Measurements from ENCODE around the gene CCDC3. TPM values are rescaled to one million over a fixed set of nuclear protein-coding genes. Genes with fewer than 3 reads are reported as not detected.
A peak's percentile ranks its signal among the peaks of the same experiment; 100 is the strongest.

Gene CCDC3
- total RNA-seq: 1 to 10 TPM; 7.6 to 7.8 TPM
- polyA plus RNA-seq (ENCODE audit: insufficient read length in 6 of 6): 10 to 100 TPM in 1 of 6 donors, 1 to 10 TPM in 5; 6.0 to 11.8 (median 8.7) TPM
- long read RNA-seq, donor 1, partial matches to known transcripts: 0 of 4 reads
- long read RNA-seq, donor 1, other reads (novel, unspliced or antisense): 0 of 4 reads
- long read RNA-seq, donor 2, transcript CCDC3-201 (3 exons, 2,731 nt): major isoform, 5 of 5 reads
- long read RNA-seq, donor 2, partial matches to known transcripts: 0 of 5 reads
- long read RNA-seq, donor 2, other reads (novel, unspliced or antisense): 0 of 5 reads
- long read RNA-seq, donor 3, partial matches to known transcripts: 0 of 4 reads
- long read RNA-seq, donor 3, other reads (novel, unspliced or antisense): 0 of 4 reads
- long read RNA-seq, donor 4, partial matches to known transcripts: 0 of 1 reads
- long read RNA-seq, donor 4, other reads (novel, unspliced or antisense): 1 of 1 reads
- long read RNA-seq, donor 5, partial matches to known transcripts: 0 of 4 reads
- long read RNA-seq, donor 5, other reads (novel, unspliced or antisense): 0 of 4 reads
- long read RNA-seq, donor 6, partial matches to known transcripts: 0 of 2 reads
- long read RNA-seq, donor 6, other reads (novel, unspliced or antisense): 0 of 2 reads
- long read RNA-seq, donor 7, partial matches to known transcripts: 0 of 3 reads
- long read RNA-seq, donor 7, other reads (novel, unspliced or antisense): 0 of 3 reads
- long read RNA-seq, donor 8, partial matches to known transcripts: 31 of 32 reads
- long read RNA-seq, donor 8, other reads (novel, unspliced or antisense): 0 of 32 reads
- long read RNA-seq, donor 9: 0 reads
- long read RNA-seq, donor 10, partial matches to known transcripts: 1 of 4 reads
- long read RNA-seq, donor 10, other reads (novel, unspliced or antisense): 1 of 4 reads
- long read RNA-seq, donor 11, transcript CCDC3-201 (3 exons, 2,731 nt): major isoform, 14 of 14 reads
- long read RNA-seq, donor 11, partial matches to known transcripts: 0 of 14 reads
- long read RNA-seq, donor 11, other reads (novel, unspliced or antisense): 0 of 14 reads
- long read RNA-seq, donor 12, partial matches to known transcripts: 0 of 2 reads
- long read RNA-seq, donor 12, other reads (novel, unspliced or antisense): 0 of 2 reads

- Histone ChIP-seq H3K27me3 (peaks cover 23 to 65% of the 10 kb centered on the region in 2 donors), H3K4me1 (peaks cover 0 to 10% of the 10 kb centered on the region in 2 donors), H3K9me3 (no peaks in the 10 kb centered on the region), H3K27ac (no peak within 1 kb of the TSS), H3K4me3 (peak within 1 kb of the TSS; percentile 5 to 13), H3K36me3 (no peaks in the 10 kb centered on the region)
- intact Hi-C loops (cut with DNase I): no loop called here
- peak; percentile 62 for ATAC-seq
- DNase-seq: peak in 1 of 4 donors; percentile 76
- TF ChIP-seq, protein P1, sequence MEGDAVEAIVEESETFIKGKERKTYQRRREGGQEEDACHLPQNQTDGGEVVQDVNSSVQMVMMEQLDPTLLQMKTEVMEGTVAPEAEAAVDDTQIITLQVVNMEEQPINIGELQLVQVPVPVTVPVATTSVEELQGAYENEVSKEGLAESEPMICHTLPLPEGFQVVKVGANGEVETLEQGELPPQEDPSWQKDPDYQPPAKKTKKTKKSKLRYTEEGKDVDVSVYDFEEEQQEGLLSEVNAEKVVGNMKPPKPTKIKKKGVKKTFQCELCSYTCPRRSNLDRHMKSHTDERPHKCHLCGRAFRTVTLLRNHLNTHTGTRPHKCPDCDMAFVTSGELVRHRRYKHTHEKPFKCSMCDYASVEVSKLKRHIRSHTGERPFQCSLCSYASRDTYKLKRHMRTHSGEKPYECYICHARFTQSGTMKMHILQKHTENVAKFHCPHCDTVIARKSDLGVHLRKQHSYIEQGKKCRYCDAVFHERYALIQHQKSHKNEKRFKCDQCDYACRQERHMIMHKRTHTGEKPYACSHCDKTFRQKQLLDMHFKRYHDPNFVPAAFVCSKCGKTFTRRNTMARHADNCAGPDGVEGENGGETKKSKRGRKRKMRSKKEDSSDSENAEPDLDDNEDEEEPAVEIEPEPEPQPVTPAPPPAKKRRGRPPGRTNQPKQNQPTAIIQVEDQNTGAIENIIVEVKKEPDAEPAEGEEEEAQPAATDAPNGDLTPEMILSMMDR (IDR thresholded peaks at IDR 0.05): no peak
These were observed at the start of gene CCDC3 for GRCh38 chr10:13001041-13001886. Gene CCDC3, minus strand, starts transcription at chr10:13001713. Its CDS starts 143 bp downstream, at chr10:13001570.

DNA sequence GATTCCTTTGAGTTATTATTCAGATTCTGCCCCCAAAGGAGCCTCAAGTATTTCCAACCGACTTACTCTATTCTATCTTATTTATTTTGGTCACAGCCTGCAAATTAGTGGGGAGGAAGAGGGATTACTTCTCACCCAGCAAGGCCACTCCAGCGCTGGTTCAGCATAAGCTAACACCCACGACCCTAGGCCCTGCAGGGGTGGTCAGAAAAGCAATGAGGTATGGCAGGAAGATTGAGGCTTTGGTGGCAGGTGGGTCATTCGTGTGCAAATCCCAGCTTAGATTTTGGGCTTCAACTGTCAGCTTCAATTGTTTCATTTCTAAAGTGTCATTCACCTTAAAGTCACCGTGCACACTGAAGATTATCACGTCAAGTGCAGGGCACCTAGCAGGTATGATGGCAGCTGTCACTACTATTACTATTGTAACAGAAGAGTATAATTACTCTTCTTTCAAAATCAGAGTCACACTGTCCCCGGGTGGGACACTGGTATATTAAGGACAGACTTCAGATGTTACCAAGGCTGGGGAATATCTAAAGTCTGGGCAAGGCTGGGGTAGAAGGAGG lies 49.7 kb upstream of the CCDC3 start:
- Histone ChIP-seq H3K4me1 (no peaks in the 10 kb centered on the region), H3K27me3 (peaks cover 0 to 5% of the 10 kb centered on the region in 2 donors), H3K27ac (no peak overlapping the region), H3K9me3 (no peaks in the 10 kb centered on the region), H3K4me3 (no peak overlapping the region), H3K36me3 (no peaks in the 10 kb centered on the region)
- TF ChIP-seq, protein P1 (IDR thresholded peaks at IDR 0.05): no peak
- intact Hi-C loops (cut with DNase I): no loop called here
- DNase-seq (no peak), ATAC-seq (no peak)

DNA sequence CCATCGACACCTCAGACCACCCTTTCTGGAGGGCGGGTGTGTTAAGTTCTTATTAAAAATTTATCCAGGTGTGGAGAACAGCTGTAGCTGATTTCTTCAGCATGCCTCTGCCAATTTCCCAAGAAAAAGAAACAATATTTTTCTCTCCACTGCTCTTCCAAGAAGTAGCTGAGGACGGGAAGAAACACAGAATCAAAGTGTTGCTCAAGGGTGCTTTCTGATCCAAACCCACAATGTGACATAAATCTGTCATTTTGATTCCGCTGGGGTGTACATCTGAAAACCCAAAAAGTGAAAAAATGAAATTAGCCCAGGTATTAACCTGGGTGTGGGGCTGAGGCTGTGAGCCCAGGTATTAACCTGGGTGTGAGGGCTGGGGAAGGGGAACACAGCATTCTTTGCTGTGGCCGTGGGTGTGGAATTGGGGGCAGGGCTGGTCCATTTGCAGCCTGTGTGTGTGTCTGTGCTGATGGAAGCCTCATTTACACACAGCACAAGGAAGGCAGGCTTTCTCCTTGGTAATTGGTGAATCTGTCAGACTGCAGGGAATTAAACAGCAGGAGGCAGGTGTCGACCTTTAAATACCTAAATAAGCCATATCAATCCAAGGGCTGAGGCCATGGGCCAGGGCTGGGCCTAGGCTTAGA lies 48.4 kb upstream of the CCDC3 start:
- H3K27me3 ChIP-seq: peaks cover 0 to 5% of the 10 kb centered on the region in 2 donors
- intact Hi-C loops (cut with DNase I): no loop called here
- no peaks in the 10 kb centered on the region for H3K36me3 ChIP-seq
- DNase-seq (no peak), ATAC-seq (no peak)
- TF ChIP-seq, protein P1 (IDR thresholded peaks at IDR 0.05): no peak
- no peak overlapping the region for H3K4me3 ChIP-seq
- no peaks in the 10 kb centered on the region for H3K9me3 ChIP-seq
- no peak overlapping the region for H3K27ac ChIP-seq
- no peaks in the 10 kb centered on the region for H3K4me1 ChIP-seq

DNA sequence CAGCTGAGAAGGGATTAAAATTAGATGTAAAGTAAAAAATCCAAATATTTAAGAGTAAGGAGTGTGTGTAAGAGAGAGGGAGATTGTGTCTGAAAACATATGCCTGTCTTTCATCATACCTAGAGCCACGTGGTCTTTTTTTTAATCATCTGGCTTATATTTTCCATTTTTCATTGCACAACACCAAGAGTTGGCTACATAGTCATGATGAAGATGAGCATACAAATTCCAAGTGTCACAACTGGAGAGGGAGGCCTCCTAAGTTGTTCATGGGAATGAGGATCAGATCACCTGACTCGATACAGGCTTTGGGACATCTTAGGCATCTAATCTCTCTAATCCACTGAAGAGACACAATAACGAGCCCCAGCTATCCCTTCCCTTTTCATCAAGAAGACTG lies 47.2 kb upstream of the CCDC3 start:
- Histone ChIP-seq H3K4me1 (no peaks in the 10 kb centered on the region), H3K9me3 (no peaks in the 10 kb centered on the region), H3K36me3 (no peaks in the 10 kb centered on the region), H3K27ac (no peak overlapping the region), H3K27me3 (peaks cover 0 to 5% of the 10 kb centered on the region in 2 donors), H3K4me3 (no peak overlapping the region)
- no peak for DNase-seq
- intact Hi-C loops (cut with DNase I): no loop called here
- ATAC-seq: no peak
- TF ChIP-seq, protein P1 (IDR thresholded peaks at IDR 0.05): no peak
